MM.1S (cell line): ENCODE data around the gene ULBP3.

Experiments
- DNase-seq: peaks from one replicate; pipeline ENCODE4 v3.0.0-alpha.2; 2015
- H2AFZ ChIP-seq: fragments of 300-600 bp; sonication (generic); 2 replicates; pipeline ENCODE4 v1.6.0; 2016; ENCODE audit warnings: antibody characterized with exemption, low read length
- H3F3A ChIP-seq: fragments of 300-600 bp; sonication (generic); 2 replicates; pipeline ENCODE4 v1.6.1; 2016; ENCODE audit warnings: mild to moderate bottlenecking, antibody characterized with exemption, low read length, moderate library complexity, mixed read lengths; ENCODE audit not compliant: insufficient read depth
- H3K27ac ChIP-seq: fragments of 300-600 bp; sonication (generic); 2 replicates; pipeline ENCODE4 v1.5.1; 2016; ENCODE audit warnings: mild to moderate bottlenecking, low read length
- H3K27me3 ChIP-seq: fragments of 300-600 bp; sonication (generic); replicated peaks from 2 replicates; pipeline ENCODE4 v1.6.0; 2016; ENCODE audit warnings: low read length; ENCODE audit not compliant: insufficient read depth
- H3K36me3 ChIP-seq: fragments of 300-600 bp; sonication (generic); replicated peaks from 2 replicates; pipeline ENCODE4 v1.6.1; 2016; ENCODE audit warnings: mild to moderate bottlenecking, low read length, mixed read lengths; ENCODE audit not compliant: insufficient read depth
- H3K4me1 ChIP-seq: fragments of 300-600 bp; sonication (generic); 2 replicates; pipeline ENCODE4 v1.6.1; 2016; ENCODE audit warnings: low read length, mixed read lengths
- H3K4me2 ChIP-seq: fragments of 300-600 bp; sonication (generic); 2 replicates; pipeline ENCODE4 v1.6.0; 2016; ENCODE audit warnings: low read depth, low read length
- H3K4me3 ChIP-seq: fragments of 300-600 bp; sonication (generic); 2 replicates; pipeline ENCODE4 v1.5.1; 2016; ENCODE audit warnings: low read length, mixed read lengths
- H3K79me2 ChIP-seq: fragments of 300-600 bp; sonication (generic); 2 replicates; pipeline ENCODE4 v1.6.1; 2016; ENCODE audit warnings: mixed run types, low read length, mixed read lengths
- H3K9ac ChIP-seq: fragments of 300-600 bp; sonication (generic); 2 replicates; pipeline ENCODE4 v1.6.1; 2016; ENCODE audit warnings: low read length, mixed read lengths
- H3K9me2 ChIP-seq: fragments of 300-600 bp; sonication (generic); replicated peaks from 2 replicates; pipeline ENCODE4 v1.6.1; 2016; ENCODE audit warnings: mild to moderate bottlenecking, low read length, mixed read lengths; ENCODE audit not compliant: insufficient read depth
- H3K9me3 ChIP-seq: fragments of 300-600 bp; sonication (generic); replicated peaks from 2 replicates; pipeline ENCODE4 v1.6.1; 2016; ENCODE audit warnings: mild to moderate bottlenecking, low read length, mixed read lengths; ENCODE audit not compliant: insufficient read depth
- H4K20me1 ChIP-seq: fragments of 300-600 bp; sonication (generic); 2 replicates; pipeline ENCODE4 v1.6.1; 2016; ENCODE audit warnings: mild to moderate bottlenecking, low read length, moderate library complexity, mixed read lengths; ENCODE audit not compliant: insufficient read depth
- EZH2 ChIP-seq: fragments of 300-600 bp; sonication (generic); optimal IDR thresholded peaks from 2 replicates; pipeline ENCODE3; 2017; ENCODE audit warnings: low read depth, mild to moderate bottlenecking, antibody characterized with exemption, low read length, mixed read lengths
- EZH2phosphoT487 ChIP-seq: fragments of 300-600 bp; sonication (generic); IDR thresholded peaks from 2 replicates; pipeline ENCODE4 v1.6.1; 2018; ENCODE audit warnings: antibody characterized with exemption, low read length
- TF ChIP-seq, protein P1 (sequence below): fragments of 300-600 bp; sonication (generic); IDR thresholded peaks from 2 replicates; pipeline ENCODE4 v1.5.1; 2016; ENCODE audit warnings: antibody characterized with exemption, low read length, mixed read lengths

ULBP3 gene

DNA sequence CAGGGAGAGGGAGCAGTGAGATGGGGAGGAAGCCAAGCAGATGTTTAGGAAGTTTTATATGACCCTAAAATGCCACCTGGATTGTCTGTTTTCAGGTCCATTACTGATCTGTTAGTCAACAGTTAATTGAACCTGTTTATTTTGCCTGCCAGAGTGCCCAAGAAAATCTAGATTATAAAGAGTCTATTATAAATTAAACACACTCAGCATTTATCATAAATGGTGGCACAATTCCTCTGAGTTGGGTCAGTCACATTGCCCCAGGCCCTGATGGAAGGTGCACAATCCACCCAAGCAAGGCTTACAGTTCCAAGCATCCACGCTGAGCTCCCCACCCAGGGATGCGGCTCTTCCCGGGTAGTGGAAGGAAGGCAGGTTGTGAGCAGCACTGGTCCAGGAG lies 21.4 kb upstream of the ULBP3 start:
- no peak overlapping the region for H3K27ac ChIP-seq
- no peak for DNase-seq
- no peaks in the 10 kb centered on the region for H3K4me1 ChIP-seq
- H3K9me2 ChIP-seq = no peaks in the 10 kb centered on the region
- no peaks in the 10 kb centered on the region for H3K9me3 ChIP-seq
- no peaks in the 10 kb centered on the region for H4K20me1 ChIP-seq
- no peaks in the 10 kb centered on the region for H3K36me3 ChIP-seq
- no peaks in the 10 kb centered on the region for H3F3A ChIP-seq
- no peak overlapping the region for H3K4me2 ChIP-seq
- no peaks in the 10 kb centered on the region for H3K79me2 ChIP-seq
- no peak overlapping the region for H3K9ac ChIP-seq
- H2AFZ ChIP-seq = no peak overlapping the region
- no peak overlapping the region for H3K4me3 ChIP-seq
- TF ChIP-seq, protein P1, sequence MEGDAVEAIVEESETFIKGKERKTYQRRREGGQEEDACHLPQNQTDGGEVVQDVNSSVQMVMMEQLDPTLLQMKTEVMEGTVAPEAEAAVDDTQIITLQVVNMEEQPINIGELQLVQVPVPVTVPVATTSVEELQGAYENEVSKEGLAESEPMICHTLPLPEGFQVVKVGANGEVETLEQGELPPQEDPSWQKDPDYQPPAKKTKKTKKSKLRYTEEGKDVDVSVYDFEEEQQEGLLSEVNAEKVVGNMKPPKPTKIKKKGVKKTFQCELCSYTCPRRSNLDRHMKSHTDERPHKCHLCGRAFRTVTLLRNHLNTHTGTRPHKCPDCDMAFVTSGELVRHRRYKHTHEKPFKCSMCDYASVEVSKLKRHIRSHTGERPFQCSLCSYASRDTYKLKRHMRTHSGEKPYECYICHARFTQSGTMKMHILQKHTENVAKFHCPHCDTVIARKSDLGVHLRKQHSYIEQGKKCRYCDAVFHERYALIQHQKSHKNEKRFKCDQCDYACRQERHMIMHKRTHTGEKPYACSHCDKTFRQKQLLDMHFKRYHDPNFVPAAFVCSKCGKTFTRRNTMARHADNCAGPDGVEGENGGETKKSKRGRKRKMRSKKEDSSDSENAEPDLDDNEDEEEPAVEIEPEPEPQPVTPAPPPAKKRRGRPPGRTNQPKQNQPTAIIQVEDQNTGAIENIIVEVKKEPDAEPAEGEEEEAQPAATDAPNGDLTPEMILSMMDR = no peak
- no peak for TF ChIP-seq EZH2
- TF ChIP-seq EZH2phosphoT487 = no peak
- no peaks in the 10 kb centered on the region for H3K27me3 ChIP-seq

DNA sequence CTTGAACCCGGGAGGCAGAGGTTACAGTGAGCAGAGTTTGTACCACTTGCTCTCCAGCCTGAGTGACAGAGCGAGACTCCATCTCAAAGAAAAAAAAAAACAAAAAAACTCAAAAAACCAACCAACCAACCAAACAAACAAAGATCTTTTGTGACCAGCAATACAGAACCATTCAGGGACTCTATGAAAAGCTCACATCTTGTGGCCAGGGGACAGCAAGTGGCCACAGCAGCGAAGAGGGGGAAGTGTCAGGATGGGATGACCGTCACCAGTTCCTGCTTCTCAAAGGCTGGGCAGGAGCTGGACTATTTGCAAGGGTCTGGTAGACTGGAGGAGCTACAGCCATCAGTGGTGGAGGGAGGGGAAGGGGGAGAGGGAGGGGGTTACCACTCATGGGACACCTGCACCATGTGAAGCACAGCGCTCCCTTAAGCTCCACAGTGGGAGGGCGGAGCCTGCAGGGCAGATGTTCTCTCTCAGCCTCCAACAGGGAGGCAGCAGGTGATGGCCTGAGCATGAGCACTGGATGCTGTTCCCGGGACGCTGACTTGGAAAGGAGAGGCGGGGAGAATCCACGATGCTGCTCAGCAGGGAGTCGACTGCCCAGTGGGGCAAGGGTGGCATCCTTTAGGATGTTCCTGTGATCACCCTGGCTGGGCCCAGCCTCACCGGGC lies 19.7 kb upstream of the ULBP3 start:
- Histone ChIP-seq H3K9ac (no peak overlapping the region), H4K20me1 (no peaks in the 10 kb centered on the region), H3K79me2 (no peaks in the 10 kb centered on the region), H3K4me2 (no peak overlapping the region), H3K4me3 (no peak overlapping the region), H3K9me2 (no peaks in the 10 kb centered on the region), H2AFZ (no peak overlapping the region), H3F3A (no peaks in the 10 kb centered on the region), H3K27ac (no peak overlapping the region), H3K27me3 (no peaks in the 10 kb centered on the region), H3K36me3 (no peaks in the 10 kb centered on the region), H3K4me1 (no peaks in the 10 kb centered on the region), H3K9me3 (no peaks in the 10 kb centered on the region)
- no peak for DNase-seq
- TF ChIP-seq EZH2 = no peak
- TF ChIP-seq EZH2phosphoT487 = no peak
- TF ChIP-seq, protein P1 = no peak

DNA sequence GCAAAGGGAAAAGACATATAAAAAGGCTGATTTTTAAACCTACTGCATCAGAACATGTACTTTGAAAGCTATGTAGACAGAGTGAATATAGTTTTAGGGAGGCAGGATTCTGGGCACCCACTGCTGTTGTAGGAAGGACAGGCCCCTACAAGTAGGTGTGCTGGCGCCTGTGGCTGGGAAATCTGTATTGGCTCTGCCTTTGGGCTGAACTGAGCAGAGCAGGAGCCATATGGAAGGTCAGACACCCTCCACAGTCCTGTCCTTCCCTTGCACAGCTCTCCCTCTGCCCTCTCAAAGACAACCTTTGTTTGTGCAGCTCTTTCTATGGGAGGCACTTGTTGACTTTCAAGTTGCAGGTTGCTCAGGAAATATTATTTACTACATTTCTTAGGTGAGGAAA lies 18.4 kb upstream of the ULBP3 start:
- H2AFZ ChIP-seq = no peak overlapping the region
- no peak overlapping the region for H3K9ac ChIP-seq
- no peaks in the 10 kb centered on the region for H3K9me3 ChIP-seq
- H3K4me1 ChIP-seq = no peaks in the 10 kb centered on the region
- no peaks in the 10 kb centered on the region for H3K36me3 ChIP-seq
- H3F3A ChIP-seq = no peaks in the 10 kb centered on the region
- TF ChIP-seq EZH2phosphoT487 (no peak), EZH2 (no peak)
- TF ChIP-seq, protein P1 = no peak
- no peak overlapping the region for H3K4me2 ChIP-seq
- no peaks in the 10 kb centered on the region for H4K20me1 ChIP-seq
- no peak overlapping the region for H3K27ac ChIP-seq
- H3K4me3 ChIP-seq = no peak overlapping the region
- H3K9me2 ChIP-seq = no peaks in the 10 kb centered on the region
- DNase-seq = no peak
- no peaks in the 10 kb centered on the region for H3K27me3 ChIP-seq
- H3K79me2 ChIP-seq = no peaks in the 10 kb centered on the region
